KMS-11 (cell line): ENCODE data around the gene HMGB1.

ENCODE experiments used
- H2AFZ ChIP-seq: fragments of 200-600 bp; sonication (generic); 2 replicates; pipeline ENCODE4 v1.6.1; 2016; ENCODE audit warnings: antibody characterized with exemption, mixed run types, low read depth
- H3K27ac ChIP-seq: fragments of 200-600 bp; sonication (generic); 2 replicates; pipeline ENCODE4 v1.6.1; 2016; ENCODE audit warnings: mild to moderate bottlenecking, mixed run types
- H3K27me3 ChIP-seq: fragments of 200-600 bp; sonication (generic); 2 replicates; pipeline ENCODE4 v1.6.1; 2017; ENCODE audit warnings: mild to moderate bottlenecking, low read depth, mixed run types, moderate library complexity; ENCODE audit not compliant: insufficient read depth
- H3K36me3 ChIP-seq: fragments of 200-600 bp; sonication (generic); 2 replicates; pipeline ENCODE4 v1.6.1; 2017; ENCODE audit warnings: mild to moderate bottlenecking, mixed run types; ENCODE audit not compliant: insufficient read depth
- H3K4me1 ChIP-seq: fragments of 200-600 bp; sonication (generic); 2 replicates; pipeline ENCODE4 v1.6.1; 2016; ENCODE audit warnings: mild to moderate bottlenecking, low read depth, mixed run types; ENCODE audit not compliant: poor library complexity, severe bottlenecking
- H3K4me2 ChIP-seq: fragments of 200-600 bp; sonication (generic); 2 replicates; pipeline ENCODE4 v1.7.0; 2016; ENCODE audit warnings: mild to moderate bottlenecking, mixed run types
- H3K4me3 ChIP-seq: fragments of 200-600 bp; sonication (generic); IDR thresholded peaks from 2 replicates; pipeline ENCODE4 v1.6.1; 2017; ENCODE audit warnings: low read depth, low read length, mixed read lengths; ENCODE audit not compliant: insufficient read depth
- H3K79me2 ChIP-seq: fragments of 200-600 bp; sonication (generic); 2 replicates; pipeline ENCODE4 v1.6.1; 2016; ENCODE audit warnings: low read depth, mixed run types; ENCODE audit not compliant: insufficient read depth
- H3K9ac ChIP-seq: fragments of 200-600 bp; sonication (generic); 2 replicates; pipeline ENCODE4 v1.6.1; 2016; ENCODE audit warnings: mild to moderate bottlenecking, mixed run types
- H4K20me1 ChIP-seq: fragments of 200-600 bp; sonication (generic); 2 replicates; pipeline ENCODE4 v1.6.1; 2016; ENCODE audit warnings: mild to moderate bottlenecking, mixed run types; ENCODE audit not compliant: insufficient read depth
- TF ChIP-seq, protein P1 (sequence below): fragments of 200-600 bp; sonication (generic); conservative IDR thresholded peaks from 2 replicates; pipeline ENCODE4 v1.6.1; 2017; ENCODE audit warnings: low read depth, mild to moderate bottlenecking, antibody characterized with exemption, low read length, moderate library complexity, mixed read lengths

HMGB1 gene

DNA sequence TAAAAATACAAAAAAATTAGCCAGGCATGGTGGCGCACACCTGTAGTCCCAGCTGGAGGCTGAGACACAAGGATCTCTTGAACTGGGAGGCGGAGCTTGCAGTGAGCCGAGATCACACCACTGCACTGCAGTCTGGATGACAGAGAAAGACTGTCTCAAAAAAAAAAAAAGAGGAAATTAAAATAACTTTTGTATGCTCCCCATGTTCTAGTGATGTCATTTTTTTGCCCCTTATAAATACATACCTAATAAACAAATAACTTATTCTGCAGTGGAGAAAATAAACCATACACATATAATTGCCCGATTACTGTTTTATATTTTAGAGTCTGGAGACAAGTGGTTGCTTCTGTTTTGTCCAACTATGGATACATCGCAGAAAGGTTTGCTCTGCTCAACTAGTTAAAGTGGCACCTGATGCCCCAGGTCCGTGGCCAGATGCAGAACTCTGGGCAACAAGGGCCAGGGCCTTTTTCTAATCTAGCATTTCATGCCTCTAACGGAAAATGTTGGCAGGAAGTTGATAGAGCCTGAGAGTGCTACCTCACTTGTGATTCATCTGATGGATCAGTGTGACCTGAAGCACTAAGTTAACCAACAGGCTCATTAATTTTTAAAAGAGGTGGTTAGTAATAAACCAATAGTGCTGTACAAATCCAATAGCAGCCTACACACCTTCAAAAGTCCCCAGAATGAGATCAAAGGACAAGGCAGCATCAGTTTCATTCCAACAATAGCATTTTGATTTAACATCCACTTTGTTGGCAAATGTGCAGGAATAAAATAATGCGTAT, 24.6 kb downstream of the HMGB1 start:
- Histone ChIP-seq H3K27me3 (no peaks in the 10 kb centered on the region), H3K36me3 (no peaks in the 10 kb centered on the region), H3K27ac (no peak overlapping the region), H3K4me3 (no peak overlapping the region), H3K79me2 (no peaks in the 10 kb centered on the region), H3K9ac (no peak overlapping the region), H3K4me2 (no peak overlapping the region), H2AFZ (no peak overlapping the region), H3K4me1 (no peaks in the 10 kb centered on the region), H4K20me1 (no peaks in the 10 kb centered on the region)
- TF ChIP-seq, protein P1, sequence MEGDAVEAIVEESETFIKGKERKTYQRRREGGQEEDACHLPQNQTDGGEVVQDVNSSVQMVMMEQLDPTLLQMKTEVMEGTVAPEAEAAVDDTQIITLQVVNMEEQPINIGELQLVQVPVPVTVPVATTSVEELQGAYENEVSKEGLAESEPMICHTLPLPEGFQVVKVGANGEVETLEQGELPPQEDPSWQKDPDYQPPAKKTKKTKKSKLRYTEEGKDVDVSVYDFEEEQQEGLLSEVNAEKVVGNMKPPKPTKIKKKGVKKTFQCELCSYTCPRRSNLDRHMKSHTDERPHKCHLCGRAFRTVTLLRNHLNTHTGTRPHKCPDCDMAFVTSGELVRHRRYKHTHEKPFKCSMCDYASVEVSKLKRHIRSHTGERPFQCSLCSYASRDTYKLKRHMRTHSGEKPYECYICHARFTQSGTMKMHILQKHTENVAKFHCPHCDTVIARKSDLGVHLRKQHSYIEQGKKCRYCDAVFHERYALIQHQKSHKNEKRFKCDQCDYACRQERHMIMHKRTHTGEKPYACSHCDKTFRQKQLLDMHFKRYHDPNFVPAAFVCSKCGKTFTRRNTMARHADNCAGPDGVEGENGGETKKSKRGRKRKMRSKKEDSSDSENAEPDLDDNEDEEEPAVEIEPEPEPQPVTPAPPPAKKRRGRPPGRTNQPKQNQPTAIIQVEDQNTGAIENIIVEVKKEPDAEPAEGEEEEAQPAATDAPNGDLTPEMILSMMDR = no peak

DNA sequence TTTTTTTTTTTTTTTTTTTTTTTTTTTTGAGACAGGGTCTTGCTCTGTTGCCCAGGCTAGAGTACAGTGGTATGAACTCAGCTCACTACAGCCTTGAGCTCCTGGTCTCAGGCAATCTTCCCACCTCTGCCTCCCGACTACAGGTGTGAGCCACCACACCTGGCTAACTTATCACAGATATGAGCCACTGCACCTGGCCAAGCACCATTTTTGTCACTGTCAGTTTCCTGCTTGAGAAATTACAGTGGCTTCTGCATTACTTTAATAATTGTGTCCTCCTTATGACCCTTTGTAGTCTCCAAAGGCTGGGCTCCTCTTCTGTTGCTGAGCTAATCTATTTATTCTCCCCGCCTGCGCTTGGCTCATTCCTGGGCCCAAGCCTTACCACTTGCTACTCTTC, 27.4 kb downstream of the HMGB1 start:
- Histone ChIP-seq H2AFZ (no peak overlapping the region), H3K36me3 (no peaks in the 10 kb centered on the region), H3K27ac (no peak overlapping the region), H3K4me1 (no peaks in the 10 kb centered on the region), H3K27me3 (no peaks in the 10 kb centered on the region), H4K20me1 (no peaks in the 10 kb centered on the region), H3K9ac (no peak overlapping the region), H3K79me2 (no peaks in the 10 kb centered on the region), H3K4me2 (no peak overlapping the region), H3K4me3 (no peak overlapping the region)
- TF ChIP-seq, protein P1 = no peak

DNA sequence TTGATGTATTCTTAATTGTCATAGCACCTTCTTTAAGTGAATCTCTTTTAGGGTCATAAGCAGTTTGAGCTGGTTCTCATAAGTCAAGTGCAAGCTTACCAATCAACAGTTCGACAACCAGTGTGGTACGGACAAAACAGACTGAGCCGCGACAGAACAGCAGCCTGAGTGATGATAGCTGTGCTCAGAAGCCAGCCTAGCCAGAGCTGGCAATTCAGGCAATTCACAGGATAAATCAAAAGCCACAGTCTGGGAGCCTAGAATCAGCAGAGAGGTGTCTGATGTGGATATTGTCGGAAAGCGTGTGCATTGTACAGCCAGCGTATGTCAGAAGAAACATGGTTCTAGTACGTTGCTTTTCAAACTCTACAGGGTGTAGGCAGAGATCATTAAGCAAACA, 28.6 kb downstream of the HMGB1 start:
- Histone ChIP-seq H3K27me3 (no peaks in the 10 kb centered on the region), H3K4me2 (no peak overlapping the region), H3K4me1 (no peaks in the 10 kb centered on the region), H3K36me3 (no peaks in the 10 kb centered on the region), H3K79me2 (no peaks in the 10 kb centered on the region), H2AFZ (no peak overlapping the region), H4K20me1 (no peaks in the 10 kb centered on the region), H3K9ac (no peak overlapping the region), H3K4me3 (no peak overlapping the region), H3K27ac (no peak overlapping the region)
- TF ChIP-seq, protein P1 = no peak

DNA sequence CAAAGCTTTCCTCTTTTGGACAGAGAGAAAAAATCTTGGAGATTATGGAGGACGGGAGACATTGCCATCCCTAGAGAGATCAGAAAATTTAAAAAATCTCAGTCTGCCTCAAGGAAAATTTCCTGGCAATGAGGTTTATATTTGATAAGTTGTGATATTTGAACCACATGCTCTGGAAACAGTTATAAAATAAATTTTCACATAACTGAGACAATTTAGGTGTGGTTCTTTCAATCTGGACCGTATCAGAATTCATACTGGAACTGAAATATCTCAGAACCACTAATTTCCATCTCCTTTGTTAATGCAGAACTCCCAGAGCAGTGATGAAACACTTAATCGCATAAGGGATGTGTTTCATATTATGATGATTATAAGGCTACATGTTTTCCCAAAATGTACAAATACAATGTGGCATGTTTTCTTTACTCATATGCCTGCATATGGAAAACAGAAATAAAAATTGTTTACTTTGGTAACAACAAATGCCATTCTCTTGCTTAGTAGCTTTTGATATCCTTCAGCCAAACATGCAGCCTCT, 29.8 kb downstream of the HMGB1 start:
- H3K4me2 ChIP-seq = no peak overlapping the region
- H3K4me3 ChIP-seq = no peak overlapping the region
- no peaks in the 10 kb centered on the region for H3K27me3 ChIP-seq
- H2AFZ ChIP-seq = no peak overlapping the region
- no peak overlapping the region for H3K27ac ChIP-seq
- no peaks in the 10 kb centered on the region for H3K36me3 ChIP-seq
- no peaks in the 10 kb centered on the region for H4K20me1 ChIP-seq
- no peaks in the 10 kb centered on the region for H3K79me2 ChIP-seq
- no peak overlapping the region for H3K9ac ChIP-seq
- TF ChIP-seq, protein P1 = no peak
- peaks cover 9% of the 10 kb centered on the region for H3K4me1 ChIP-seq
